Caco-2 (cell line): ENCODE measurements around the gene PRRG2. TPM values are rescaled to one million over a fixed set of nuclear protein-coding genes. Genes with fewer than 3 reads are reported as not detected.

Experiments used
- BruUV-seq: library from RNA; stranded (reverse); fragments of 400-500 nt; replicated peaks from 2 replicates; lab custom pipeline; 2021; lab: Mats Ljungman, UMichigan
- CTCF ChIA-PET: fragments of 300-600 bp; sonication (Branson Sonifier 250); formaldehyde crosslinking; loops from one replicate; lab custom pipeline; 2022; ENCODE audit warnings: antibody characterized with exemption; lab: Charles Lee
- POLR2A ChIA-PET: fragments of 300-600 bp; sonication (Branson Sonifier 250); formaldehyde crosslinking; loops from one replicate; lab custom pipeline; 2022; ENCODE audit warnings: antibody characterized with exemption; lab: Charles Lee
- DNase-seq, 2 experiments: peaks; one replicate each; pipeline versions ENCODE4 v3.0.0 to v3.0.0-alpha.2; 2020 to 2022
- H3K27me3 ChIP-seq: replicated peaks from 2 replicates; pipeline ENCODE4 v1.6.0; 2011; ENCODE audit warnings: low read length; ENCODE audit not compliant: control insufficient read depth, insufficient read depth
- H3K36me3 ChIP-seq: 2 replicates; pipeline ENCODE4 v1.5.1; 2011; ENCODE audit warnings: low read length; ENCODE audit not compliant: control insufficient read depth, insufficient read depth
- H3K4me1 ChIP-seq: fragments of 250-450 bp; sonication (Bioruptor Pico); 2 replicates; pipeline ENCODE4 v1.5.1; 2020; ENCODE audit warnings: mild to moderate bottlenecking
- H3K4me3 ChIP-seq: 2 replicates; pipeline ENCODE4 v1.5.1; 2011; ENCODE audit warnings: low read depth, mild to moderate bottlenecking, control low read depth, low read length
- H3K9me3 ChIP-seq: fragments of 250-450 bp; sonication (Bioruptor Pico); 2 replicates; pipeline ENCODE4 v1.5.1; 2020; ENCODE audit warnings: mild to moderate bottlenecking, moderate library complexity
- H3K27ac Mint-ChIP-seq: one replicate; pipeline ENCODE4 v1.8.0; 2022; ENCODE audit warnings: mixed read lengths; ENCODE audit not compliant: unreplicated experiment
- H3K27me3 Mint-ChIP-seq: one replicate; pipeline ENCODE4 v1.8.0; 2022; ENCODE audit warnings: mixed read lengths; ENCODE audit not compliant: insufficient read depth, unreplicated experiment
- H3K36me3 Mint-ChIP-seq: one replicate; pipeline ENCODE4 v1.8.0; 2022; ENCODE audit warnings: mild to moderate bottlenecking, mixed read lengths; ENCODE audit not compliant: insufficient read depth, unreplicated experiment
- H3K4me1 Mint-ChIP-seq: one replicate; pipeline ENCODE4 v1.8.0; 2022; ENCODE audit warnings: low read depth, mixed read lengths; ENCODE audit not compliant: unreplicated experiment
- H3K4me3 Mint-ChIP-seq: one replicate; pipeline ENCODE4 v1.8.0; 2022; ENCODE audit warnings: mild to moderate bottlenecking, moderate library complexity, mixed read lengths; ENCODE audit not compliant: unreplicated experiment
- H3K9me3 Mint-ChIP-seq: one replicate; pipeline ENCODE4 v1.8.0; 2022; ENCODE audit warnings: mixed read lengths; ENCODE audit not compliant: unreplicated experiment
- intact Hi-C: fragments of 100-400 bp; cut with micrococcal nuclease; formaldehyde crosslinking; loops from one replicate; pipeline ENCODE4 v1.10.0; 2022; ENCODE audit not compliant: unreplicated experiment
- total RNA-seq: library from RNA; stranded (reverse); gene quantifications from 2 replicates; pipeline ENCODE4 v1.2.3, GENCODE V29; 2022
- TF ChIP-seq, protein P1 (sequence below), 2 experiments: fragments of 200-600 bp in 1 of 2; IDR thresholded peaks; 1 replicate in 1 of 2; 2 replicates in 1 of 2; pipeline versions ENCODE4 v1.5.1 to v1.8.0; 2011 to 2022; ENCODE audit warnings: antibody characterized with exemption in 1 of 2, control low read depth in 1 of 2, inconsistent platforms in 1 of 2, low read depth in 1 of 2, low read length in 1 of 2, mild to moderate bottlenecking in 1 of 2, moderate library complexity in 1 of 2; ENCODE audit not compliant: insufficient read depth in 1 of 2, severe bottlenecking in 1 of 2, unreplicated experiment in 1 of 2

PRRG2 gene
- total RNA-seq, 1 experiment from 2014 or later: 7.7 TPM

DNA sequence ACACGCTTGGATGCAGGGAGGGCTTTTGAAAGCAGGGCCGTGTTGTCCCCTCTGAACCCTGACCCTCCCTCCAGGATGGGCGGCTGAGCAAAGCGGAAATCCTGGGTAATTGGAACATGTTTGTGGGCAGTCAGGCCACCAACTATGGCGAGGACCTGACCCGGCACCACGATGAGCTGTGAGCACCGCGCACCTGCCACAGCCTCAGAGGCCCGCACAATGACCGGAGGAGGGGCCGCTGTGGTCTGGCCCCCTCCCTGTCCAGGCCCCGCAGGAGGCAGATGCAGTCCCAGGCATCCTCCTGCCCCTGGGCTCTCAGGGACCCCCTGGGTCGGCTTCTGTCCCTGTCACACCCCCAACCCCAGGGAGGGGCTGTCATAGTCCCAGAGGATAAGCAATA lies 38.1 kb upstream of the PRRG2 start:
- Mint-ChIP-seq H3K27ac (no peak overlapping the region), H3K9me3 (no peaks in the 10 kb centered on the region), H3K27me3 (no peaks in the 10 kb centered on the region), H3K4me1 (peaks cover 21% of the 10 kb centered on the region), H3K4me3 (no peak overlapping the region), H3K36me3 (peaks cover 24% of the 10 kb centered on the region)
- no TSS peak for BruUV-seq
- Histone ChIP-seq H3K4me1 (0 out of 2 replicates have a peak, but pooled peaks cover 3% of the 10 kb centered on the region), H3K27me3 (no peaks in the 10 kb centered on the region), H3K36me3 (peaks cover 2% of the 10 kb centered on the region; the same call in 1 of the 2 replicates), H3K9me3 (no peaks in the 10 kb centered on the region), H3K4me3 (no peak overlapping the region)
- POLR2A ChIA-PET: interaction anchor here (0.5 kb wide), 1 partner anchor 137 kb away, joined by 13 read pairs; no protein-coding TSS in a partner anchor
- no peak for DNase-seq
- CTCF ChIA-PET: no interaction called here
- TF ChIP-seq, protein P1, sequence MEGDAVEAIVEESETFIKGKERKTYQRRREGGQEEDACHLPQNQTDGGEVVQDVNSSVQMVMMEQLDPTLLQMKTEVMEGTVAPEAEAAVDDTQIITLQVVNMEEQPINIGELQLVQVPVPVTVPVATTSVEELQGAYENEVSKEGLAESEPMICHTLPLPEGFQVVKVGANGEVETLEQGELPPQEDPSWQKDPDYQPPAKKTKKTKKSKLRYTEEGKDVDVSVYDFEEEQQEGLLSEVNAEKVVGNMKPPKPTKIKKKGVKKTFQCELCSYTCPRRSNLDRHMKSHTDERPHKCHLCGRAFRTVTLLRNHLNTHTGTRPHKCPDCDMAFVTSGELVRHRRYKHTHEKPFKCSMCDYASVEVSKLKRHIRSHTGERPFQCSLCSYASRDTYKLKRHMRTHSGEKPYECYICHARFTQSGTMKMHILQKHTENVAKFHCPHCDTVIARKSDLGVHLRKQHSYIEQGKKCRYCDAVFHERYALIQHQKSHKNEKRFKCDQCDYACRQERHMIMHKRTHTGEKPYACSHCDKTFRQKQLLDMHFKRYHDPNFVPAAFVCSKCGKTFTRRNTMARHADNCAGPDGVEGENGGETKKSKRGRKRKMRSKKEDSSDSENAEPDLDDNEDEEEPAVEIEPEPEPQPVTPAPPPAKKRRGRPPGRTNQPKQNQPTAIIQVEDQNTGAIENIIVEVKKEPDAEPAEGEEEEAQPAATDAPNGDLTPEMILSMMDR (IDR thresholded peaks at IDR 0.05; ENCODE audit: insufficient read depth in 1 of 2, low read depth in 1 of 2, low read length in 1 of 2, severe bottlenecking in 1 of 2, unreplicated experiment in 1 of 2): no peak
- intact Hi-C loops: no loop called here

DNA sequence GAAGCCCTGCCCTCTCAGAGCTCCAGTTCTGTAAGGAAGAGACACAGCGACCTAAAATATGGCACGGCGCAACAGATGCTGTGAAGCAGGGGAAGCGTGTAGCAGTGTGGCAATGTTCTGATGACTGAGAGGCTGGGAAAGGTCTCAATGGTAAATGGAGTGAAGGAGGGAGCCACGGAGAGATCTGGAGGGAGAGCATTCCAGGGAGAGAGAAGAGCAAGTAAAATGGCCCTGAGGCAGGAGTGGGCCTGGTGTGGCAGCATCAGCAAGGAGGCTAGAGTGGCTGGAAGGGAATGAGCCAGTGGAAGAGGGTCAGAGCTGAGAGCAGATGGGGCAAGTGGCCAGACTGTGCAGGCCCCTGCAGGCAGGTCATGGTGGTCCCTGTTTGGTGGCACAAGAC lies 37.0 kb upstream of the PRRG2 start:
- Histone ChIP-seq H3K9me3 (no peaks in the 10 kb centered on the region), H3K27me3 (no peaks in the 10 kb centered on the region), H3K36me3 (peaks cover under 1% of the 10 kb centered on the region; the same call in 1 of the 2 replicates), H3K4me3 (no peak overlapping the region), H3K4me1 (peaks cover 3% of the 10 kb centered on the region; the same call in 1 of the 2 replicates)
- CTCF ChIA-PET: interaction anchor here (1.5 kb wide), 1 partner anchor 26 kb away, joined by 4 read pairs; no protein-coding TSS in a partner anchor
- no TSS peak for BruUV-seq
- H3K9me3 Mint-ChIP-seq: no peaks in the 10 kb centered on the region
- intact Hi-C loops: no loop called here
- no peak for DNase-seq
- peaks cover 20% of the 10 kb centered on the region for H3K36me3 Mint-ChIP-seq
- POLR2A ChIA-PET: interaction anchor here (0.6 kb wide), 1 partner anchor 133 kb away, joined by 3 read pairs; the partner anchor contains the start of gene PRMT1
- H3K4me1 Mint-ChIP-seq: peaks cover 21% of the 10 kb centered on the region
- TF ChIP-seq, protein P1 (IDR thresholded peaks at IDR 0.05; ENCODE audit: insufficient read depth in 1 of 2, low read depth in 1 of 2, low read length in 1 of 2, severe bottlenecking in 1 of 2, unreplicated experiment in 1 of 2): no peak
- H3K27me3 Mint-ChIP-seq: no peaks in the 10 kb centered on the region
- no peak overlapping the region for H3K27ac Mint-ChIP-seq
- no peak overlapping the region for H3K4me3 Mint-ChIP-seq

DNA sequence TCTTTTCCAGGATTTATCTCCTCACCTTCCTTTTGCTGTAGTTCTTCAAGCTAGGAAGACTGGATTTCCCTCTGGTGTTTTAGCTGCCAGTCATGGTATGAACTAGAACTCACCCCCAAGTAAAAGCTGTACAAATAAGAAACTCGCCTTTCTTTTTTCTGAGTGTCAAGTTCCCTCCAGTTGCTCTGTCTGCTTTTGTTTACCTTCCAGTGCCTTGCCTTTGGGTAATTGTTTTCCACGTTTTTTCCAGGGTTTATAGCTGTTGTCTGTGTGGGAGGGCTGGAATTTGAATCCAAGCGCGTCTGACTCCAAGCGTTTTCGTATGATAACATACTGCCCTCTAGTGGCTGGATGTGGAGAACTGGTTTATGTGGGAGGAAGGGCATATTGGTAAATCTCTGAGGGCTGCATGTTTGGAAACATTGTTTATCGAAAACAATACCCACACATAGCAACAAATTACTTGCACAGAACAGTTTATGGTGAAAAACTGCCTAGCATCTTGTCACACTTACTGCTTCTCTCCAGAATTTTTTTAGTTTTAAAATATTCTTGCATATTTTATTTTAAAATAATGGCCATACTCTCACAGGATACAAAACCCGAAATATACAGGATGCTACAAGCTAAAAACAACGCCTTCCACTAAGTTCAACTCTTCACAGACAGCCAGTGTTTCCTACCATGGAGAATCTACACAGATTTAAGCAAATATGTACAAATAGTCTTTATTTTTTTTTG lies 34.1 kb upstream of the PRRG2 start:
- H3K9me3 ChIP-seq: no peaks in the 10 kb centered on the region
- no peaks in the 10 kb centered on the region; the same call in 1 of the 2 replicates for H3K36me3 ChIP-seq
- Mint-ChIP-seq H3K4me1 (peaks cover 21% of the 10 kb centered on the region), H3K27ac (peak overlapping the region; percentile 44), H3K27me3 (no peaks in the 10 kb centered on the region), H3K4me3 (peak overlapping the region; percentile 54), H3K36me3 (peaks cover 23% of the 10 kb centered on the region), H3K9me3 (no peaks in the 10 kb centered on the region)
- intact Hi-C loops: loop anchor here (1.0 kb wide), 2 partner anchors 23 to 41 kb away; no protein-coding TSS in a partner anchor
- H3K4me3 ChIP-seq: no peak overlapping the region
- H3K4me1 ChIP-seq: peaks cover 3% of the 10 kb centered on the region; the same call in 1 of the 2 replicates
- H3K27me3 ChIP-seq: no peaks in the 10 kb centered on the region
- DNase-seq: peak; percentile 88 to 89
- ChIA-PET POLR2A (interaction anchor here (0.8 to 1.6 kb wide), 7 partner anchors 23 to 95 kb away, joined by 3 to 10 read pairs (median 6); partner anchors contain the start of genes ALDH16A1, NOSIP and RPS11), CTCF (interaction anchor here (0.7 to 2.4 kb wide), 19 partner anchors 11 to 155 kb away, joined by 3 to 62 read pairs (median 7); partner anchors contain the start of genes FCGRT, FLT3LG, NOSIP and RPS11)
- BruUV-seq: no TSS peak
- TF ChIP-seq, protein P1 (IDR thresholded peaks at IDR 0.05; ENCODE audit: insufficient read depth in 1 of 2, low read depth in 1 of 2, low read length in 1 of 2, severe bottlenecking in 1 of 2, unreplicated experiment in 1 of 2): peak; percentile 84 to 86
